ENCODE measurements around the gene CTNNA1.

CTNNA1 gene

GRCh38 chr5:138883211-138883610, 130.0 kb downstream of the CTNNA1 start:
- no peak overlapping the region for H3K4me2 ChIP-seq (ENCODE audit: low read depth, low read length, poor library complexity, severe bottlenecking)
- H3F3A ChIP-seq (ENCODE audit: insufficient read depth), result no peaks in the 10 kb centered on the region
- H4K20me1 ChIP-seq (ENCODE audit: low read depth, low read length), result no peaks in the 10 kb centered on the region
- no peaks in the 10 kb centered on the region for H3K9me3 ChIP-seq (ENCODE audit: insufficient read depth, low read length)
- H3K36me3 ChIP-seq (ENCODE audit: low read length), result no peaks in the 10 kb centered on the region
- H2AFZ ChIP-seq (ENCODE audit: low read depth, low read length, severe bottlenecking), result no peak overlapping the region
- H3K27ac ChIP-seq (ENCODE audit: low read depth, low read length), result no peak overlapping the region
- TF ChIP-seq CTCF (IDR thresholded peaks at IDR 0.05; ENCODE audit: insufficient read depth, low read length, poor library complexity, severe bottlenecking), result no peak
- no peak for TF ChIP-seq EZH2phosphoT487 (conservative IDR thresholded peaks at IDR 0.05; ENCODE audit: low read length)
- H3K4me3 ChIP-seq (ENCODE audit: insufficient read depth, low read length, poor library complexity, severe bottlenecking), result no peak overlapping the region
- H3K9ac ChIP-seq (ENCODE audit: low read length), result no peak overlapping the region
- H3K27me3 ChIP-seq (ENCODE audit: low read length), result no peaks in the 10 kb centered on the region
- H3K9me2 ChIP-seq (replicated peaks; ENCODE audit: insufficient read depth, low read length), result no peaks in the 10 kb centered on the region
- H3K79me2 ChIP-seq (ENCODE audit: insufficient read depth, low read length), result no peaks in the 10 kb centered on the region

GRCh38 chr5:138884094-138884493, 130.9 kb downstream of the CTNNA1 start:
- H3K79me2 ChIP-seq (ENCODE audit: insufficient read depth, low read length), result no peaks in the 10 kb centered on the region
- no peaks in the 10 kb centered on the region for H3K27me3 ChIP-seq (ENCODE audit: low read length)
- no peak overlapping the region for H3K4me2 ChIP-seq (ENCODE audit: low read depth, low read length, poor library complexity, severe bottlenecking)
- TF ChIP-seq CTCF (IDR thresholded peaks at IDR 0.05; ENCODE audit: insufficient read depth, low read length, poor library complexity, severe bottlenecking) (no peak), EZH2phosphoT487 (conservative IDR thresholded peaks at IDR 0.05; ENCODE audit: low read length) (no peak)
- no peaks in the 10 kb centered on the region for H3F3A ChIP-seq (ENCODE audit: insufficient read depth)
- H3K27ac ChIP-seq (ENCODE audit: low read depth, low read length), result no peak overlapping the region
- no peak overlapping the region for H3K9ac ChIP-seq (ENCODE audit: low read length)
- H3K9me2 ChIP-seq (replicated peaks; ENCODE audit: insufficient read depth, low read length), result no peaks in the 10 kb centered on the region
- H3K36me3 ChIP-seq (ENCODE audit: low read length), result no peaks in the 10 kb centered on the region
- H3K9me3 ChIP-seq (ENCODE audit: insufficient read depth, low read length), result no peaks in the 10 kb centered on the region
- no peak overlapping the region for H3K4me3 ChIP-seq (ENCODE audit: insufficient read depth, low read length, poor library complexity, severe bottlenecking)
- no peaks in the 10 kb centered on the region for H4K20me1 ChIP-seq (ENCODE audit: low read depth, low read length)
- H2AFZ ChIP-seq (ENCODE audit: low read depth, low read length, severe bottlenecking), result no peak overlapping the region

- no peaks in the 10 kb centered on the region for H3K27me3 ChIP-seq (ENCODE audit: low read length)
- H3K27ac ChIP-seq (ENCODE audit: low read depth, low read length), result no peak overlapping the region
- H3F3A ChIP-seq (ENCODE audit: insufficient read depth), result no peaks in the 10 kb centered on the region
- TF ChIP-seq CTCF (IDR thresholded peaks at IDR 0.05; ENCODE audit: insufficient read depth, low read length, poor library complexity, severe bottlenecking), result no peak
- H3K9ac ChIP-seq (ENCODE audit: low read length), result no peak overlapping the region
- no peaks in the 10 kb centered on the region for H3K9me3 ChIP-seq (ENCODE audit: insufficient read depth, low read length)
- H3K4me2 ChIP-seq (ENCODE audit: low read depth, low read length, poor library complexity, severe bottlenecking), result no peak overlapping the region
- no peaks in the 10 kb centered on the region for H3K79me2 ChIP-seq (ENCODE audit: insufficient read depth, low read length)
- no peak overlapping the region for H2AFZ ChIP-seq (ENCODE audit: low read depth, low read length, severe bottlenecking)
- H3K9me2 ChIP-seq (replicated peaks; ENCODE audit: insufficient read depth, low read length), result no peaks in the 10 kb centered on the region
- no peaks in the 10 kb centered on the region for H4K20me1 ChIP-seq (ENCODE audit: low read depth, low read length)
- no peaks in the 10 kb centered on the region for H3K36me3 ChIP-seq (ENCODE audit: low read length)
- H3K4me3 ChIP-seq (ENCODE audit: insufficient read depth, low read length, poor library complexity, severe bottlenecking), result no peak overlapping the region
Measured at GRCh38 chr5:138884554-138884953, 131.3 kb downstream of the CTNNA1 start.

- H3K9ac ChIP-seq (ENCODE audit: low read length), result no peak overlapping the region
- no peak overlapping the region for H3K4me3 ChIP-seq (ENCODE audit: insufficient read depth, low read length, poor library complexity, severe bottlenecking)
- H3K9me2 ChIP-seq (replicated peaks; ENCODE audit: insufficient read depth, low read length), result no peaks in the 10 kb centered on the region
- no peaks in the 10 kb centered on the region for H3K27me3 ChIP-seq (ENCODE audit: low read length)
- no peaks in the 10 kb centered on the region for H3K36me3 ChIP-seq (ENCODE audit: low read length)
- H2AFZ ChIP-seq (ENCODE audit: low read depth, low read length, severe bottlenecking), result no peak overlapping the region
- H3K79me2 ChIP-seq (ENCODE audit: insufficient read depth, low read length), result no peaks in the 10 kb centered on the region
- no peaks in the 10 kb centered on the region for H4K20me1 ChIP-seq (ENCODE audit: low read depth, low read length)
- H3K4me2 ChIP-seq (ENCODE audit: low read depth, low read length, poor library complexity, severe bottlenecking), result no peak overlapping the region
- peaks cover 5% of the 10 kb centered on the region; the same call in 1 of the 2 replicates for H3K9me3 ChIP-seq (ENCODE audit: insufficient read depth, low read length)
- no peak overlapping the region for H3K27ac ChIP-seq (ENCODE audit: low read depth, low read length)
- TF ChIP-seq CTCF (IDR thresholded peaks at IDR 0.05; ENCODE audit: insufficient read depth, low read length, poor library complexity, severe bottlenecking) (no peak), EZH2phosphoT487 (conservative IDR thresholded peaks at IDR 0.05; ENCODE audit: low read length) (no peak)
- no peaks in the 10 kb centered on the region for H3F3A ChIP-seq (ENCODE audit: insufficient read depth)
Measured at GRCh38 chr5:138889994-138890393, 136.8 kb downstream of the CTNNA1 start.

Data from SU-DHL-6 (cell line).